Testis (tissue), 2 donors: ENCODE results near the gene AKAP8.

Experiments used
- POLR2A ChIP-seq: fragments of 450-650 bp; IDR thresholded peaks from one replicate; pipeline ENCODE4 v1.6.1; 2017; ENCODE audit warnings: antibody characterized with exemption, mild to moderate bottlenecking, moderate library complexity
- TF ChIP-seq, protein P1 (sequence below), 3 experiments: fragments of 450-650 bp in 2 of 3; fragments of 200-600 bp in 1 of 3; sonication (generic) in 1 of 3; IDR thresholded peaks; one replicate each; pipeline ENCODE4 v1.5.1; 2016 to 2019; ENCODE audit warnings: antibody characterized with exemption in 3 of 3, mild to moderate bottlenecking in 2 of 3, moderate library complexity in 1 of 3

DNA sequence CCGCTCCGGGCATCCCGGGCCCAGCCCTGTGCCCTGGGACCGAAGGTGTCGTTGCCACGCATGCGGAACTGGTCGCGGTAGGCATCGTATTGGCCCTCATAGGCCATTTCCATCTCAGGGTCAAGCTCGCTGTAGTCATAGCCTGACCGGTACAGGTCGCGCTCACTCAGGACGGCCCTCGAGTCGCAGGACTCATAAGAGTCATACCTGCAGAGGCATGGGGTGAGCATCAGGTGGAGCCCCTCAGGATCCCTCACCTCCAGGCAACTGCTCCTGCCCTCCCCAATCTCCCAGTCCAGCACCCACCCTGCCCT, 21.8 kb upstream of the AKAP8 start:
- TF ChIP-seq POLR2A, result no peak
- TF ChIP-seq, protein P1, sequence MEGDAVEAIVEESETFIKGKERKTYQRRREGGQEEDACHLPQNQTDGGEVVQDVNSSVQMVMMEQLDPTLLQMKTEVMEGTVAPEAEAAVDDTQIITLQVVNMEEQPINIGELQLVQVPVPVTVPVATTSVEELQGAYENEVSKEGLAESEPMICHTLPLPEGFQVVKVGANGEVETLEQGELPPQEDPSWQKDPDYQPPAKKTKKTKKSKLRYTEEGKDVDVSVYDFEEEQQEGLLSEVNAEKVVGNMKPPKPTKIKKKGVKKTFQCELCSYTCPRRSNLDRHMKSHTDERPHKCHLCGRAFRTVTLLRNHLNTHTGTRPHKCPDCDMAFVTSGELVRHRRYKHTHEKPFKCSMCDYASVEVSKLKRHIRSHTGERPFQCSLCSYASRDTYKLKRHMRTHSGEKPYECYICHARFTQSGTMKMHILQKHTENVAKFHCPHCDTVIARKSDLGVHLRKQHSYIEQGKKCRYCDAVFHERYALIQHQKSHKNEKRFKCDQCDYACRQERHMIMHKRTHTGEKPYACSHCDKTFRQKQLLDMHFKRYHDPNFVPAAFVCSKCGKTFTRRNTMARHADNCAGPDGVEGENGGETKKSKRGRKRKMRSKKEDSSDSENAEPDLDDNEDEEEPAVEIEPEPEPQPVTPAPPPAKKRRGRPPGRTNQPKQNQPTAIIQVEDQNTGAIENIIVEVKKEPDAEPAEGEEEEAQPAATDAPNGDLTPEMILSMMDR (IDR thresholded peaks at IDR 0.05), result no peak
